GM19193 (cell line): ENCODE results near the gene COLEC11.

Experiments
- POLR2A ChIP-seq: IDR thresholded peaks from 4 replicates; pipeline ENCODE4 v1.6.1; 2011; ENCODE audit not compliant: insufficient read depth, insufficient read length; ENCODE audit errors: extremely low read depth

Gene COLEC11

GRCh38 chr2:3594493-3595281, at the start of gene COLEC11:
Gene COLEC11, plus strand, starts transcription at chr2:3595112. Its CDS starts 9,229 bp downstream, at chr2:3604341.
- no peak for TF ChIP-seq POLR2A

DNA sequence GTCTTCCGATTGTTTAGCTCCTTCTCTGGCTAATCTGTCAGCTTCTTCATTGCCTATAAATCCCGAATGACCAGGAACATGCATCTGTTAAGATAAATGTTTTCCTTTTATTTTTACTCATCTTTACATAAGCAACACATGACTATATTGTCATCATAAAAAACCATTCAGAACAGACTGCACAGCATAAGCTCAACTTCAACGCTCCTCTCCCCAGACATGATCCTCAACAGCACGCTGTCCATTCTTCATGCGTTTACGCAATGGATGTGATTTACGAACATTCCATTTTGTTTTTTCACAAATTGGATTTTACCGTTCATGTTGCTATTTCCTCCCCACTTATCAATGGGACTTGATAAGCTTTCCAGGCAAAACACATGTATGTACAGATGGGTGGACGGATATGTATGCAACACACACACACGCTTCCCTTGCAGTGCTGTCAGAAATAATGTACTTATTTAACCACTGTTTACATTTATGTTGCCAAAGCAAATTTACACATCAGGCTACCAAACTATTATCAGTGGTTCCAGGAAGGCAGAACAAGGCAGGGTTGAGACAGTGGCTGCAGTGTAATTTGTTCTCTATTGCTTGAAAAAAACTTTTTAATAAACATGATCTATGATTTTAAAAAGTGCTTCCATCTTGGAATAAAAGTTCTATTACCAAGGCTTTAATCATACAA, 49.0 kb upstream of the COLEC11 start:
- TF ChIP-seq POLR2A = no peak

GRCh38 chr2:3547915-3548314, 47.0 kb upstream of the COLEC11 start:
- no peak for TF ChIP-seq POLR2A

- no peak for TF ChIP-seq POLR2A
Measured at GRCh38 chr2:3553946-3554345, 41.0 kb upstream of the COLEC11 start.

GRCh38 chr2:3557639-3558204, 37.2 kb upstream of the COLEC11 start:
- TF ChIP-seq POLR2A = no peak

GRCh38 chr2:3558205-3559014, 36.5 kb upstream of the COLEC11 start, which contains the start of gene RNASEH1:
Gene RNASEH1, minus strand, starts transcription at chr2:3558333. Its CDS starts 73 bp downstream, at chr2:3558260.
- TF ChIP-seq POLR2A = peak; percentile 87

DNA sequence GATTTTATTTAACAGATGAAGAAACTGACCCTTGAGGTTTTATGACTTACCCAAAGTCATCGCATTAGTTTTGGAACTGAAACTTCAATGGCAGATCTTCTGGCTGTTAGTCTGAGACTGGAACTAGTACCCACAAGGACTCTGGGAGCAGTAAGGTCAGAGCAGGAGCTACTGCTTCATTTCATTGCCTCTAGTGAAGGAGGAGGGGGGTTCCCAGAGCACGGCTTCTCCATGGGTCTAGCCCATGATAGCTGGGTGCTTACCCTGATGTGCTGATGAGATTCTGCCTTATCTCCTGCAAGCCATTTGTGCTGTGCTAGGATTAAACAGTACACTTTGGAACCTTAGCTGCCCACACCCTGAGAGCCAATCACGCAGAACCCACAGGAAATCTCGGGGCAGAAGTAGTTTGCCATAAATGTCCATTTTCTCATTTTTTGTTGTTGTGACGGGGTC, 31.4 kb upstream of the COLEC11 start:
- no peak for TF ChIP-seq POLR2A

DNA sequence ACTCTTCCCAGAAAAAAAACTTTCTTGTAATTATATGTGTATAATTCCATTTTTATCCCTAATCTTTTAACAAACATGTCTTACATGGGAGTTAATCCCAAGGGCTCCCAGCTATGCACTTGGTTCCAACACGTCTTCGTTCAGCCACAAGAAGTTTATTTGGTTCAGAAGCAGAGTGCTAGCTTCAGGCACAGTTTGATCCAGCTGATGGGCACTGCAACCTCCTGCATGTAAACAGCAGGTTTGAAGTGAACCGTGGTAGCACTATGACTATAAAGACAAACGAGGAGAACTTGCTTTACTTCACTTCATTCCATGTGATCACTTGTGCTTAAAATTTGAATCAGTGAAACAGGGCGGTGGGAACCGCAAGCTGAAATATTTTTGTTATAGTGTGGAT, 29.8 kb upstream of the COLEC11 start:
- no peak for TF ChIP-seq POLR2A

- no peak for TF ChIP-seq POLR2A
Measured at GRCh38 chr2:3566806-3567205, 28.1 kb upstream of the COLEC11 start.

- no peak for TF ChIP-seq POLR2A
Measured at GRCh38 chr2:3571284-3571683, 23.6 kb upstream of the COLEC11 start.

DNA sequence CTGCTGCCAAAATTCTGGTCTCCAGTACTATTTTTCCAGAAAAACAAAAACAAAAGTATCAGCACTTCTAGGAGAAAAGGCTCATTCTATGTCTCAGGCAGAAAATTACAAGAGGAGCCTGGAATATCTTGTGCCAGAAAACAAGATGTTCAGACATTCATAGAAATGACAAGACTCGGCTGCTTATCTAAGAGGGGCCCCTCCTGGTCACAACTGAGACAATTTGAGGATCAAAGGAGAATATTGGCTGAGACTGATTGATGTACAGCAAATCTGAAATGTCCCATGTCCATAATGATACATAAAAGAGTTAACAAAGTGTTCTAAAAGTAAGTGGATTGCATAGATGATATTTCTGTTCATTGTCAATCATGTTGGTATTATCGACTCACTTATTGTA, 22.3 kb upstream of the COLEC11 start:
- TF ChIP-seq POLR2A = no peak

DNA sequence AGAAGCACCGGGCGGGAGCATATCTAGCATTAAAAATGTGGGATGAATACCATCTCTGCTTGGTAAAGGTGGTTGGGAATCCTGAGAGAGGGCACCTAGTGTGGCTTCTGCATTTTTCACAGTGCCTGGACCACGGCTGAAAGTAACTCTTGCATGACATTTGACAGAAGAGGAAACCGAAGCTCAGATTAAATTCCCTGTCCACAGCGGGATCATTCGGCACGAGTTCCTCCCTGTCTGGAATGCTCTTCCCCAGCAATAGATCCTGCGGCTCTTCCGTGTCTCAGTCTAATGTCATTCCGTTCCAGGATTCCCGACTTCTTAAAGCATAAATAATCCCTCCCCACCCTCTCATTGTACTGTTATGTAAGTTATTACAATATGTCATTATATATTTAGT, 20.8 kb upstream of the COLEC11 start:
- no peak for TF ChIP-seq POLR2A

- TF ChIP-seq POLR2A = no peak
Measured at GRCh38 chr2:3575534-3576262, 19.2 kb upstream of the COLEC11 start.

- no peak for TF ChIP-seq POLR2A
Measured at GRCh38 chr2:3578987-3579386, 15.9 kb upstream of the COLEC11 start.
